ENCODE data around the gene EMC8.

The EMC8 gene

GRCh38 chr16:85782451-85782850 lies 16.9 kb downstream of the EMC8 start:
- no peak for DNase-seq (ENCODE audit: low spot score)
- no peak overlapping the region for H3K27ac ChIP-seq
- TF ChIP-seq, protein P1, sequence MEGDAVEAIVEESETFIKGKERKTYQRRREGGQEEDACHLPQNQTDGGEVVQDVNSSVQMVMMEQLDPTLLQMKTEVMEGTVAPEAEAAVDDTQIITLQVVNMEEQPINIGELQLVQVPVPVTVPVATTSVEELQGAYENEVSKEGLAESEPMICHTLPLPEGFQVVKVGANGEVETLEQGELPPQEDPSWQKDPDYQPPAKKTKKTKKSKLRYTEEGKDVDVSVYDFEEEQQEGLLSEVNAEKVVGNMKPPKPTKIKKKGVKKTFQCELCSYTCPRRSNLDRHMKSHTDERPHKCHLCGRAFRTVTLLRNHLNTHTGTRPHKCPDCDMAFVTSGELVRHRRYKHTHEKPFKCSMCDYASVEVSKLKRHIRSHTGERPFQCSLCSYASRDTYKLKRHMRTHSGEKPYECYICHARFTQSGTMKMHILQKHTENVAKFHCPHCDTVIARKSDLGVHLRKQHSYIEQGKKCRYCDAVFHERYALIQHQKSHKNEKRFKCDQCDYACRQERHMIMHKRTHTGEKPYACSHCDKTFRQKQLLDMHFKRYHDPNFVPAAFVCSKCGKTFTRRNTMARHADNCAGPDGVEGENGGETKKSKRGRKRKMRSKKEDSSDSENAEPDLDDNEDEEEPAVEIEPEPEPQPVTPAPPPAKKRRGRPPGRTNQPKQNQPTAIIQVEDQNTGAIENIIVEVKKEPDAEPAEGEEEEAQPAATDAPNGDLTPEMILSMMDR (IDR thresholded peaks at IDR 0.05), result no peak
- no peak overlapping the region for H3K4me3 ChIP-seq

DNA sequence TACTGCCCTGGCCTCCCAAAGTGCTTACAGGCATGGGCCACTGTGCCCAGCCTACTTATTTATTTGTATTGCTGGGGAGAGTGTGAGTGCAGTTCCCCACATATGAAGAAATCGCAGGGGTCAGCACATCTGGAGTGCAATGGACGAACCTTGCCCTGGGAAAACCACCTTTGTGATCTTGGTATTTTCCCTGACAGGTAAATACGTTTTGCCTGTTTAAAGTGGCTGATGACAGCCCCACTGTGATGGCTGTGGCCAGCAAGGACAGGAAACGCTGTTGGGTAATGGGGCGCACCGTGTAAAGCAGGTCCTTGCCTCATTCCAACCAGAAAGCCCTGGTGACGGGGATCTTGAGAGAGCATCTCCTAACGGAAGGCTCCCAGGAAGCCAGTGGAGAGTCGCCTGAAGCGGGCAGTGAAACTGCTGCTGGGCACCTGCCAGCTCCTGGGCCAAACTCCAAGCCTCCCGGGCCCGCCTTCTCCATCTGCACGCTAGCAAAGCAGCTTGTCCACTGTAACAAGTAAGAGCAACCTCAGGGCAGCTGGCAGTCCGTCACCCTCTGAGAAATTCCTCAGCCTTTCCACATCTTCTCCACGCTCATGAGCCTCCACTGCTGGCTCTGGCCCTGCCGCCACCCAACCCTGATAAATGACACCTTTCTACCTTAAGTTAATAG lies 17.5 kb downstream of the EMC8 start:
- Histone ChIP-seq H3K4me3 (no peak overlapping the region), H3K27ac (no peak overlapping the region)
- DNase-seq (ENCODE audit: low spot score), result no peak
- TF ChIP-seq, protein P1 (IDR thresholded peaks at IDR 0.05), result no peak

- Histone ChIP-seq H3K27ac (no peak overlapping the region), H3K4me3 (no peak overlapping the region)
- DNase-seq (ENCODE audit: low spot score), result no peak
- TF ChIP-seq, protein P1 (IDR thresholded peaks at IDR 0.05), result no peak
Measured at GRCh38 chr16:85781156-85781555, 18.2 kb downstream of the EMC8 start.

DNA sequence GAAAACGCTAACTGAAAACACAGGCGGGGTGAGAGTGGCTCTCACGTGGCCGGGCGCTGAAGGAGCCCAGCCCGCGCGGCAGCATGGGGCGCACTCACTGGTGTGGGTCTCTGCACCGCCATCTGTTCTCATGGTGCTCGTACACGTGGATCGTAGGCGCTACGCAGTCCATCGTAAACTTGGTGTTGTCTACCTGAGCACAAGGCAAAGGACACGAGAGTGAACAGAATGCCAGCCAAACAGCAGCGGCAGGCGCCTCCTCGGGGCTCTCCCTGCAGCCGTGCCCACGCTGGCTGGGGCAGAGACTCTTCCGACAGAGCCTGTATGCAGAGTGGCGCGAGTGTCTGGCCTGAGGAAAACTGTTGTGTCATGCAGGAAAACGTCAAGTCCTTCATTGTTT lies 19.1 kb downstream of the EMC8 start:
- Histone ChIP-seq H3K27ac (no peak overlapping the region), H3K4me3 (no peak overlapping the region)
- DNase-seq (ENCODE audit: low spot score), result no peak
- TF ChIP-seq, protein P1 (IDR thresholded peaks at IDR 0.05), result no peak

GRCh38 chr16:85778873-85779272 lies 20.5 kb downstream of the EMC8 start:
- DNase-seq (ENCODE audit: low spot score), result no peak
- H3K27ac ChIP-seq, result no peak overlapping the region
- TF ChIP-seq, protein P1 (IDR thresholded peaks at IDR 0.05), result no peak
- no peak overlapping the region for H3K4me3 ChIP-seq

DNA sequence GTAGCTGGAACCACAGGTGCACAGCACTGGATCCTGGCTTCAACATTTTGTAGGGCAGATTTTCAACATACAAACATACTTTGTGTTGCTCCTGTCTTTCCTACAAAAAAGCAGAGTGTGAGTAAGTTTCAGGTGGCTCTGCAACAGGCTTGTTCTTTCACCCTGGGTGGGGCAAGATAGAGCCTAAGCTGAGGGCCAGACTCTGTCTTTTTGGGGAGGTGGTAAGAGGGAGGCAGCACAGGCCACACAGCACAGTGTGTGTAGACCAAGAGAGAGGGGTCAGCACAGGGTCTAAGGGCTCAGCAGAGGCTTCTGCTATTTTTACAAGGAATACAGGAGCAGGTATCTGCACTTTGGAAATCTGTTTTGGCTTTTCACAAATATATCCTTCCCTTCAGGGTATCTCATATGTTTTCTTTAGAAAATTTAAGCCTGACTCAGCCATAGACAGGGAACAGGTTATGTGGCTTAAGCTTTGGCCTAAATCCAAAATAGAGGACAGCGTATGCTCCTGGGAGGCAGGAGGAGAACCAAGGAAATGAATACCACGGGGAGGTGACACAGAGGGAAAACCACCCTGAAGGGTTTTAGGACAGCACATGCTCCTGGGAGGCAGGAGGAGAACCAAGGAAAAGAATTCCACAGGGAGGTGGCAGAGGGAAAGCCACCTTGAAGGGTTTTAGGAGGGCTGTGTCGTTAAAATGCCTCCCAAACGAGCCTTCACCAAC lies 21.6 kb downstream of the EMC8 start:
- DNase-seq (ENCODE audit: low spot score), result no peak
- Histone ChIP-seq H3K27ac (no peak overlapping the region), H3K4me3 (no peak overlapping the region)
- TF ChIP-seq, protein P1 (IDR thresholded peaks at IDR 0.05), result no peak

DNA sequence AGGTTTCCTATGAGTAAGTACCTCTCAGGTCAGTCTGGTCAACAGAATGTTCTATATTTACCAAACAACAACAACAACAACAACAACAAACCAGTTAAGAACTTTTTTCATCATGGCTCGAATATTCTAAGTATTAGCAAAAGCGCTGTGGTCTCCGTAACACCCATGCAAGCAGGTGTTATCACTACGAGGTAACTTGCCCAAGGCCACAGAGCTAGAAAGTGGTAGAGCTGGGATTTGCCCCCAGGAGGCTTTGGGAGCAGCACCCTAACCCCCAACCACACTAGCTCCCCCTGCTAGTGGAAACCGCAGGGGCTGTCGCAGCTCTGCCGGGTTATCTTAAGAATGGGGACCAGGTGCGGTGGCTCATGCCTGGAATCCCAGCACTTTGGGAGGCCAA lies 24.5 kb downstream of the EMC8 start:
- TF ChIP-seq, protein P1 (IDR thresholded peaks at IDR 0.05), result no peak
- DNase-seq (ENCODE audit: low spot score), result no peak
- H3K4me3 ChIP-seq, result no peak overlapping the region
- H3K27ac ChIP-seq, result no peak overlapping the region

All from coronary artery (tissue), 2 donors.